NB4 (cell line): Measurements from ENCODE around the gene ST6GALNAC3.

Experiments
- DNase-seq: peaks from one replicate; pipeline ENCODE4 v3.0.0; 2010; ENCODE audit warnings: low read depth
- H3K4me3 ChIP-seq: one replicate; pipeline ENCODE4 v1.5.1; 2011; ENCODE audit warnings: mild to moderate bottlenecking, low read depth, low read length, moderate library complexity
- MAX ChIP-seq: IDR thresholded peaks from 2 replicates; pipeline ENCODE4 v1.6.1; 2011; ENCODE audit warnings: low read depth, low read length
- MYC ChIP-seq: IDR thresholded peaks from 2 replicates; pipeline ENCODE4 v1.6.1; 2011; ENCODE audit warnings: low read depth, low read length
- POLR2A ChIP-seq: IDR thresholded peaks from 2 replicates; pipeline ENCODE4 v1.6.1; 2011; ENCODE audit warnings: mild to moderate bottlenecking; ENCODE audit not compliant: insufficient read length; ENCODE audit errors: extremely low read depth
- TF ChIP-seq, protein P1 (sequence below): IDR thresholded peaks from one replicate; pipeline ENCODE4 v1.5.1; 2012; ENCODE audit warnings: low read depth, low read length

ST6GALNAC3 gene

DNA sequence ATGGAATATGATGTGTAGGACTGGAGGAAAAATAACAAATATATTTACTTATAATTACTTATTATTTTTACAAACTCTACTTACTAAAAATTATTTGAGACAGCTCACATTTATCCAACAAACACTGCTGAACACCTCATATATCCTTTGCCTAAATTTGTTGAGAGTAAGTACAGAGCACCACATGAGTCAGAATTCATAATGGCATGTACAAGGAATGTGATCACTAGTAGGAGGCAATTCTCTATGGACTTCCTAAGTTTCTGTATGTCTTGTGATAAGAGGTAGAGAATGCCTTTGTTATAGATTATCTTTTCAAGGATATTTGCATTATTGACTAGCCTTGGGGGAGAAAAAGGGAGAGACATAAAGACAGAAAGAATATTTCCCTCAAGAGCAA, 8.2 kb upstream of the ST6GALNAC3 start:
- TF ChIP-seq POLR2A (no peak), MYC (no peak), MAX (no peak)
- TF ChIP-seq, protein P1, sequence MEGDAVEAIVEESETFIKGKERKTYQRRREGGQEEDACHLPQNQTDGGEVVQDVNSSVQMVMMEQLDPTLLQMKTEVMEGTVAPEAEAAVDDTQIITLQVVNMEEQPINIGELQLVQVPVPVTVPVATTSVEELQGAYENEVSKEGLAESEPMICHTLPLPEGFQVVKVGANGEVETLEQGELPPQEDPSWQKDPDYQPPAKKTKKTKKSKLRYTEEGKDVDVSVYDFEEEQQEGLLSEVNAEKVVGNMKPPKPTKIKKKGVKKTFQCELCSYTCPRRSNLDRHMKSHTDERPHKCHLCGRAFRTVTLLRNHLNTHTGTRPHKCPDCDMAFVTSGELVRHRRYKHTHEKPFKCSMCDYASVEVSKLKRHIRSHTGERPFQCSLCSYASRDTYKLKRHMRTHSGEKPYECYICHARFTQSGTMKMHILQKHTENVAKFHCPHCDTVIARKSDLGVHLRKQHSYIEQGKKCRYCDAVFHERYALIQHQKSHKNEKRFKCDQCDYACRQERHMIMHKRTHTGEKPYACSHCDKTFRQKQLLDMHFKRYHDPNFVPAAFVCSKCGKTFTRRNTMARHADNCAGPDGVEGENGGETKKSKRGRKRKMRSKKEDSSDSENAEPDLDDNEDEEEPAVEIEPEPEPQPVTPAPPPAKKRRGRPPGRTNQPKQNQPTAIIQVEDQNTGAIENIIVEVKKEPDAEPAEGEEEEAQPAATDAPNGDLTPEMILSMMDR = no peak
- H3K4me3 ChIP-seq = no peak overlapping the region
- DNase-seq = no peak

- H3K4me3 ChIP-seq = no peak overlapping the region
- no peak for DNase-seq
Observed at GRCh38 chr1:76068542-76068941, 6.0 kb upstream of the ST6GALNAC3 start.

GRCh38 chr1:76068953-76069561, 5.5 kb upstream of the ST6GALNAC3 start:
- TF ChIP-seq, protein P1 = no peak
- TF ChIP-seq MAX (no peak), POLR2A (no peak), MYC (no peak)
- no peak overlapping the region for H3K4me3 ChIP-seq
- DNase-seq = no peak

More at GRCh38 chr1:76068542-76068941, 6.0 kb upstream of the ST6GALNAC3 start:
- TF ChIP-seq MYC (no peak), POLR2A (no peak), MAX (no peak)
- TF ChIP-seq, protein P1 = no peak

DNA sequence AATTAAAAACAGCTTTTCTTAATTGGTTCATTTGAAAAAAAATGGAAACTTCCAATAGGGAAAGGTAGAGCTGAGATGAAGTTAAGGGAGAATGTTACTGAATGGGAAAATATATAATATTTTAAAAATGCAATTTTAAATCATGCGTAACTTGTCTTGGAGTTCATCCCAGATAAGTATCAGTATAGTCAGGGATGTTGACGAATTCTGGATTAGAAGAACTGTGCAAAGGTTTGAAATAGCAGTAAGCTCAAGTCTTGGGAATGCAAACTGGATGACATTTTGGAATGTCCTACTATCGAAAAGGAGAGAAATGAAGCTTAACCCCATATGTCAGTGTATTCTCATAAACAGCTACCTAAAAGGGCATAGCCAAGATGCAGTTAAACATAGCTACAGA, 4.0 kb upstream of the ST6GALNAC3 start:
- no peak for DNase-seq
- no peak for TF ChIP-seq POLR2A
- no peak for TF ChIP-seq MAX
- no peak for TF ChIP-seq MYC
- TF ChIP-seq, protein P1 = no peak
- H3K4me3 ChIP-seq = no peak overlapping the region

GRCh38 chr1:76073481-76073880, 1.1 kb upstream of the ST6GALNAC3 start:
- TF ChIP-seq, protein P1 = no peak
- no peak for TF ChIP-seq POLR2A
- no peak for TF ChIP-seq MYC
- no peak for TF ChIP-seq MAX
- no peak overlapping the region for H3K4me3 ChIP-seq
- no peak for DNase-seq

DNA sequence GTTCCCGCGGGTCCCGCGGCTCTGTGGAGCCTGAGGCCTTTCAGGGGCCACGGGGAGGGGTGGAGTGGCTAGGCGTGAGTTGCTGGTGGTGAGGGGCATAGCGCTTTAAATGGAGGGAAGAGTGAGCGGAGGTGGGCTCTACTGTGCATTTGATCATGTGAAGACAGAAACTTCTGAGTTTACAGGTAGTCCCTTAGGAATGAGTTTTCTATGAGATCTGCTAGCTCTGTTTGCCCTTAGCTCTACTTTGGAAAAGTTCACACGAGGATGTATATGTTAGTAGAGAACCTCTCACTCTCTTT, 593 bp downstream of the ST6GALNAC3 start:
- H3K4me3 ChIP-seq = no peak overlapping the region
- no peak for TF ChIP-seq MAX
- TF ChIP-seq, protein P1 = no peak
- no peak for DNase-seq
